HEK293T (cell line): ENCODE results near the gene NKIRAS2.

Experiments
- ARNT ChIP-seq: fragments of 450-650 bp; IDR thresholded peaks from 2 replicates; pipeline ENCODE4 v1.6.1; 2017; ENCODE audit warnings: mild to moderate bottlenecking
- BHLHE40 ChIP-seq: fragments of 450-650 bp; IDR thresholded peaks from 2 replicates; pipeline ENCODE4 v1.6.1; 2016; ENCODE audit warnings: mild to moderate bottlenecking, moderate library complexity, borderline replicate concordance
- ELF4 ChIP-seq: fragments of 450-650 bp; IDR thresholded peaks from 2 replicates; pipeline ENCODE4 v1.6.1; 2017; ENCODE audit warnings: antibody characterized with exemption
- FOXA1 ChIP-seq: fragments of 450-650 bp; IDR thresholded peaks from 2 replicates; pipeline ENCODE4 v1.6.1; 2016; ENCODE audit warnings: mild to moderate bottlenecking
- FOXK2 ChIP-seq: fragments of 450-650 bp; IDR thresholded peaks from 2 replicates; pipeline ENCODE4 v1.6.1; 2016; ENCODE audit warnings: mild to moderate bottlenecking
- FOXM1 ChIP-seq: fragments of 450-650 bp; IDR thresholded peaks from 2 replicates; pipeline ENCODE4 v1.6.1; 2017; ENCODE audit warnings: mild to moderate bottlenecking, borderline replicate concordance
- HDGF ChIP-seq: fragments of 450-650 bp; IDR thresholded peaks from 2 replicates; pipeline ENCODE4 v1.6.1; 2017; ENCODE audit warnings: antibody characterized with exemption, borderline replicate concordance
- NFRKB ChIP-seq: fragments of 450-650 bp; IDR thresholded peaks from 2 replicates; pipeline ENCODE4 v1.6.1; 2016; ENCODE audit warnings: mild to moderate bottlenecking, moderate library complexity
- SP1 ChIP-seq: fragments of 450-650 bp; IDR thresholded peaks from 2 replicates; pipeline ENCODE4 v1.6.1; 2017
- SUZ12 ChIP-seq: fragments of 450-650 bp; IDR thresholded peaks from 2 replicates; pipeline ENCODE4 v1.6.1; 2016; ENCODE audit warnings: mild to moderate bottlenecking
- TARDBP ChIP-seq: fragments of 450-650 bp; IDR thresholded peaks from 2 replicates; pipeline ENCODE4 v1.6.1; 2016

DNA sequence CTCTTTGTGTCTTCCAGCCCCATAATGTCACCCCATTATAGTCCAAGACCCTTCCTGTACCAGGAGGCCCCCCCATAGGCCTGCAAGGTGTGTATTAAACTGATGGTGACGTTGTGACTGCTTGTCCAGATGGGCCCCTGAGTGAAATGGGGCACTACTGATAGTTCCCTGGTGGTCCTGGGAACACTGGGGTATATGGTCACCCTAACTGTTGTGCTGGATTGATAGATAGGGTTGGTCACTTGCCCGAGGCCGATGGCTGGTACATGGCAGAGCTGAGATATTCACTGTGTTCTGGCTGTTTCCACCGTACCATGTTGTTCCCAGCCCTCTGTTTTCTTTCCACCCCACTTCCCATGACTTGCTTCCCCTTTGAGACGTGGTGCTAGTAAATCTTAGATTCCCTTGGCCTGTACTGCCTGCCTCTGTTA, 49.0 kb upstream of the NKIRAS2 start:
- TF ChIP-seq NFRKB = no peak
- TF ChIP-seq BHLHE40 = no peak
- TF ChIP-seq FOXK2 = no peak
- TF ChIP-seq TARDBP = no peak
- TF ChIP-seq HDGF = no peak
- TF ChIP-seq FOXM1 = no peak
- TF ChIP-seq SUZ12 = no peak
- no peak for TF ChIP-seq ARNT
- TF ChIP-seq ELF4 = no peak
- TF ChIP-seq SP1 = no peak
- no peak for TF ChIP-seq FOXA1
